GM23248 (cell line): ENCODE measurements around the gene TMEM89. TPM values are rescaled to one million over a fixed set of nuclear protein-coding genes. Genes with fewer than 3 reads are reported as not detected.

Experiments
- DNase-seq: peaks from one replicate; pipeline ENCODE4 v3.0.0-alpha.2; 2015
- H2AFZ ChIP-seq: fragments of 200-600 bp; sonication (generic); 2 replicates; pipeline ENCODE4 v1.6.1; 2016; ENCODE audit warnings: antibody characterized with exemption
- H3F3A ChIP-seq: fragments of 200-600 bp; sonication (generic); 2 replicates; pipeline ENCODE4 v1.6.1; 2016; ENCODE audit warnings: mild to moderate bottlenecking, antibody characterized with exemption, mixed run types; ENCODE audit not compliant: insufficient read depth
- H3K27ac ChIP-seq: fragments of 200-600 bp; sonication (generic); 2 replicates; pipeline ENCODE4 v1.5.1; 2016; ENCODE audit warnings: mild to moderate bottlenecking
- H3K27me3 ChIP-seq: fragments of 200-600 bp; sonication (generic); replicated peaks from 2 replicates; pipeline ENCODE4 v1.6.1; 2016; ENCODE audit warnings: mild to moderate bottlenecking; ENCODE audit not compliant: insufficient read depth
- H3K36me3 ChIP-seq: fragments of 200-600 bp; sonication (generic); 2 replicates; pipeline ENCODE4 v1.6.1; 2016; ENCODE audit warnings: low read depth, mild to moderate bottlenecking
- H3K4me1 ChIP-seq: fragments of 200-600 bp; sonication (generic); 2 replicates; pipeline ENCODE4 v1.6.1; 2016; ENCODE audit warnings: mild to moderate bottlenecking; ENCODE audit not compliant: insufficient read depth
- H3K4me2 ChIP-seq: fragments of 200-600 bp; sonication (generic); one replicate; pipeline ENCODE4 v1.6.1; 2016; ENCODE audit warnings: mild to moderate bottlenecking; ENCODE audit not compliant: unreplicated experiment
- H3K4me3 ChIP-seq: fragments of 200-600 bp; sonication (generic); 2 replicates; pipeline ENCODE4 v1.5.1; 2016; ENCODE audit warnings: mild to moderate bottlenecking
- H3K79me2 ChIP-seq: fragments of 200-600 bp; sonication (generic); 2 replicates; pipeline ENCODE4 v1.6.1; 2016; ENCODE audit warnings: mild to moderate bottlenecking; ENCODE audit not compliant: insufficient read depth
- H3K9ac ChIP-seq: fragments of 200-600 bp; sonication (generic); 2 replicates; pipeline ENCODE4 v1.6.1; 2016; ENCODE audit warnings: mild to moderate bottlenecking
- H3K9me2 ChIP-seq: fragments of 200-600 bp; sonication (generic); 2 replicates; pipeline ENCODE4 v1.6.1; 2016; ENCODE audit warnings: mixed run types, mild to moderate bottlenecking, moderate library complexity; ENCODE audit not compliant: insufficient read depth
- H3K9me3 ChIP-seq: fragments of 200-600 bp; sonication (generic); one replicate; pipeline ENCODE4 v1.6.1; 2017; ENCODE audit warnings: low read depth
- H4K20me1 ChIP-seq: fragments of 200-600 bp; sonication (generic); 2 replicates; pipeline ENCODE4 v1.6.0; 2016; ENCODE audit not compliant: insufficient read depth
- EZH2 ChIP-seq: fragments of 200-600 bp; sonication (generic); IDR thresholded peaks from 2 replicates; pipeline ENCODE4 v1.6.1; 2018; ENCODE audit warnings: antibody characterized with exemption, mild to moderate bottlenecking; ENCODE audit not compliant: insufficient read depth, poor library complexity, severe bottlenecking
- EZH2phosphoT487 ChIP-seq: fragments of 200-600 bp; sonication (generic); IDR thresholded peaks from 2 replicates; pipeline ENCODE4 v1.6.1; 2018; ENCODE audit warnings: antibody characterized with exemption, moderate library complexity, mild to moderate bottlenecking, low read depth; ENCODE audit not compliant: insufficient read depth
- WGBS, 2 experiments: methylation state at CpG; one replicate each; pipeline ENCODE4 v1.1.6; 2015 to 2017; ENCODE audit warnings: low lambda C conversion rate in 2 of 2, low coverage in 1 of 2; ENCODE audit errors: missing lambda C conversion rate in 2 of 2; 5-methylcytosine and 5-hydroxymethylcytosine counted together
- in situ Hi-C: fragments of 300-500 bp; cut with MboI; formaldehyde crosslinking; loops from 2 replicates; pipeline ENCODE4 v1.15.0; 2020
- polyA plus RNA-seq: library from polyadenylated mRNA; unstranded; fragments of >200 nt; fragmentation: Nextera tagmentation; extraction: Ambion mirVana; gene quantifications from 2 replicates; pipeline ENCODE4 v1.2.1, GENCODE V29; 2016
- total RNA-seq: library from RNA; depleted of rRNA; stranded (reverse); fragments of >200 nt; shearing (Covaris generic); gene quantifications from 2 replicates; pipeline ENCODE4 v1.2.3, GENCODE V29; 2014

The TMEM89 gene
- total and polyA plus RNA-seq, 2 experiments from 2014 or later: not detected

DNA sequence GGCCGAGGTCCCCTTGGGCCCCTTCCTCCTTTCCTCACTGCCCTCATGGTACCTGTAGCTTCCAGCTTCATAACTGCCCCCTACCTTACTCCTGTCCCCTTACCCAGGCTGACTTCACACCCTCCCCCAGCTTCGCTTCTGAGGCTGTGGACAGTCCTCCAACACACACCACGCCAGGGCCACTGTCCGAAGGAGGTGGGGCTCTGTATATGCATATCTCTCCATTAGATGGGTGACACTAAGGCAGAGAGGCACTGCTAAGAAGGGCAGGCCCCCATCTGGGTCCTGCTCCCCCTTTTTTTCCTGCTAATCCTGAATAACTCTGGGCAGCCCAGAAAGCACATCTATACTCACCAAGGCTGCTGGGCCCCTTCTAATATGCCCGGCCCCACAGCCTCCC, 25.4 kb downstream of the TMEM89 start:
- TF ChIP-seq EZH2 (no peak), EZH2phosphoT487 (no peak)
- WGBS, 2 experiments: 85 to 88% methylated on average over 5 of the region's 5 CpGs
- Histone ChIP-seq H3F3A (peaks cover 34% of the 10 kb centered on the region), H4K20me1 (no peaks in the 10 kb centered on the region), H3K27me3 (no peaks in the 10 kb centered on the region), H2AFZ (no peak overlapping the region), H3K9ac (peak overlapping the region; percentile 14; the same call in 1 of the 2 replicates), H3K27ac (peak overlapping the region; percentile 44), H3K4me2 (peak overlapping the region; percentile 76), H3K4me1 (peaks cover 52% of the 10 kb centered on the region), H3K4me3 (no peak overlapping the region), H3K9me2 (no peaks in the 10 kb centered on the region), H3K36me3 (peaks cover 17% of the 10 kb centered on the region; the same call in 1 of the 2 replicates), H3K9me3 (no peaks in the 10 kb centered on the region), H3K79me2 (peaks cover 7% of the 10 kb centered on the region; the same call in 1 of the 2 replicates)
- in situ Hi-C loops: no loop called here
- no peak for DNase-seq

- Histone ChIP-seq H3K9me3 (no peaks in the 10 kb centered on the region), H3K36me3 (peaks cover 12% of the 10 kb centered on the region; the same call in 1 of the 2 replicates), H4K20me1 (no peaks in the 10 kb centered on the region), H2AFZ (no peak overlapping the region), H3K27ac (peak overlapping the region; percentile 44), H3K27me3 (no peaks in the 10 kb centered on the region), H3K4me3 (peak overlapping the region; percentile 68), H3K9me2 (no peaks in the 10 kb centered on the region), H3F3A (peaks cover 32% of the 10 kb centered on the region), H3K4me2 (peak overlapping the region; percentile 76), H3K4me1 (peaks cover 52% of the 10 kb centered on the region), H3K79me2 (peaks cover 7% of the 10 kb centered on the region; the same call in 1 of the 2 replicates), H3K9ac (peak overlapping the region; percentile 72; the same call in 1 of the 2 replicates)
- 1 to 3% methylated on average over 10 of the region's 10 CpGs for WGBS, 2 experiments
- TF ChIP-seq EZH2 (no peak), EZH2phosphoT487 (no peak)
- in situ Hi-C loops: no loop called here
- peak; percentile 97 for DNase-seq
Measured at GRCh38 chr3:48595526-48596121, 25.9 kb downstream of the TMEM89 start.

DNA sequence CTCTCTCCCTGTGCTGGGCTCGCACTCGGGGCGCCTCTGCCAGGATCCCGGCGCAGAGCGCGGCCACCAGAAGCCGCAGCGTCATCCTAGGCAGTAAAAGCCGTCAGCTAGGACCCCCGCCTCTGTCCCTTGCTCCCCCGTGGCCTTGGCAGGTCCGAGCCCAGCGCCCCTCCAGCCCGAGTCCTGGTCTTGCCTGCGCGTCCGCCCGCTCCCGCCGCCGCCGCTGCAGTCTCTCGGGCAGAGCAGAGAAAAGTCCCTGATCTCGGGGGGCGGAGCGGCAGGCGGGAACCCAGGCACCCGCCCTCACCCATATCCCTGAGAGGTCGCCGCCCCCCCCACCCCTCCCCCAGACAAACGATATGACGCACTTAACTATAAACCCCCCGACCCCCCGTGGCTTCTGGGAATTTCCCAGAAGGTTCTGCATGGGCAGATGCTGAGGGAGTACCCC, 26.5 kb downstream of the TMEM89 start, which contains the start of gene COL7A1:
TSS of gene COL7A1 (minus strand) at position 255 of the 451 bp plus-strand sequence. CDS start at position 85, 170 bp downstream.
- no peaks in the 10 kb centered on the region for H3K9me3 ChIP-seq
- peaks cover 52% of the 10 kb centered on the region for H3K4me1 ChIP-seq
- no peak for TF ChIP-seq EZH2phosphoT487
- no peak for TF ChIP-seq EZH2
- in situ Hi-C loops: no loop called here
- H3K4me2 ChIP-seq: peak within 1 kb of the TSS; percentile 76
- H4K20me1 ChIP-seq: no peaks in the 10 kb centered on the region
- H3K79me2 ChIP-seq: peaks cover 7% of the 10 kb centered on the region; the same call in 1 of the 2 replicates
- 3% methylated on average over 19 to 25 of the region's 35 CpGs for WGBS, 2 experiments
- peak within 1 kb of the TSS; percentile 64 for H2AFZ ChIP-seq
- H3K9ac ChIP-seq: peak within 1 kb of the TSS; percentile 72
- DNase-seq: peak; percentile 51
- no peaks in the 10 kb centered on the region for H3K9me2 ChIP-seq
- H3K4me3 ChIP-seq: peak within 1 kb of the TSS; percentile 68
- peaks cover 9% of the 10 kb centered on the region; the same call in 1 of the 2 replicates for H3K36me3 ChIP-seq
- H3F3A ChIP-seq: peaks cover 27% of the 10 kb centered on the region
- no peaks in the 10 kb centered on the region for H3K27me3 ChIP-seq
- peak within 1 kb of the TSS; percentile 44 for H3K27ac ChIP-seq

DNA sequence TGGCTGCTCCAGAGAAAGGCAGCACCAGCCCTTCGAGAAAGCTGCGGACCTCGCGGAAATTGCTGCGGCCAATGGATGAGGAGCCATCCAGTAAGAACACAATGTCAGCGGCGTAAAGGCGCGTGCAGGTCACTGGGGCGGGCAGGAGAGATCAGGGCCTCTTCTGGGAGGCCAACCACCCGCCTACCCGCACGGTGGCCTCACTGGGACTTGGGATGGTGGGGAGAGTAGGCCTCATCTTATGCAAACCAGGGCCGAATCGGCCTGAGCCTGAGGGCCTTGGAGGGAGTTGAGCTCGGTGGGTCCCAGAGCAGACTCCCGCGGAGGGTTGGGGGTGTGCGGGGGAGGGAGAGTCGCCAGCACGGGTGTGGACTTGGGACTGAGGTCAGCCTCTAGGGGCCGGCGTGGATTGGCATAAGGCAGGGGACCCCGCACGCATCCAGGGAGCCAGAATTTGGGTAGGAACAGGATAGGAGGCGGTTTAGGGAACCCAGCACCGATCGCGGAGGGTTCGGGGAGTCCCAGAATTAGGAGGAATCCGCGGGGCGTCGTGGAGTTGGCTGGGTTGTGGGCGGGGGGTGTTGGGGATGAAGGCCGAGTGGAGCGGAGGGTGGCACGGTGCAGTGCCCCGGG, 27.0 kb downstream of the TMEM89 start:
- peak overlapping the region; percentile 64 for H2AFZ ChIP-seq
- 57 to 63% methylated on average over 28 to 39 of the region's 39 CpGs for WGBS, 2 experiments
- peak overlapping the region; percentile 68 for H3K4me3 ChIP-seq

More for the DNA sequence above, 27.0 kb downstream of the TMEM89 start:
- no peaks in the 10 kb centered on the region for H4K20me1 ChIP-seq
- DNase-seq: peak; percentile 30
- H3K9me3 ChIP-seq: no peaks in the 10 kb centered on the region
- in situ Hi-C loops: no loop called here
- no peaks in the 10 kb centered on the region for H3K27me3 ChIP-seq
- H3F3A ChIP-seq: peaks cover 21% of the 10 kb centered on the region
- peak overlapping the region; percentile 72 for H3K9ac ChIP-seq
- H3K4me2 ChIP-seq: peak overlapping the region; percentile 76
- H3K36me3 ChIP-seq: peaks cover 6% of the 10 kb centered on the region; the same call in 1 of the 2 replicates
- H3K79me2 ChIP-seq: peaks cover 7% of the 10 kb centered on the region; the same call in 1 of the 2 replicates
- peaks cover 49% of the 10 kb centered on the region for H3K4me1 ChIP-seq
- no peaks in the 10 kb centered on the region for H3K9me2 ChIP-seq
- H3K27ac ChIP-seq: no peak overlapping the region
- no peak for TF ChIP-seq EZH2
- TF ChIP-seq EZH2phosphoT487: no peak
